ENCODE data around the gene RESP18. TPM values are rescaled to one million over a fixed set of nuclear protein-coding genes. Genes with fewer than 3 reads are reported as not detected.

RESP18 gene
- total and polyA plus RNA-seq, 7 experiments from 2014 or later = not detected

DNA sequence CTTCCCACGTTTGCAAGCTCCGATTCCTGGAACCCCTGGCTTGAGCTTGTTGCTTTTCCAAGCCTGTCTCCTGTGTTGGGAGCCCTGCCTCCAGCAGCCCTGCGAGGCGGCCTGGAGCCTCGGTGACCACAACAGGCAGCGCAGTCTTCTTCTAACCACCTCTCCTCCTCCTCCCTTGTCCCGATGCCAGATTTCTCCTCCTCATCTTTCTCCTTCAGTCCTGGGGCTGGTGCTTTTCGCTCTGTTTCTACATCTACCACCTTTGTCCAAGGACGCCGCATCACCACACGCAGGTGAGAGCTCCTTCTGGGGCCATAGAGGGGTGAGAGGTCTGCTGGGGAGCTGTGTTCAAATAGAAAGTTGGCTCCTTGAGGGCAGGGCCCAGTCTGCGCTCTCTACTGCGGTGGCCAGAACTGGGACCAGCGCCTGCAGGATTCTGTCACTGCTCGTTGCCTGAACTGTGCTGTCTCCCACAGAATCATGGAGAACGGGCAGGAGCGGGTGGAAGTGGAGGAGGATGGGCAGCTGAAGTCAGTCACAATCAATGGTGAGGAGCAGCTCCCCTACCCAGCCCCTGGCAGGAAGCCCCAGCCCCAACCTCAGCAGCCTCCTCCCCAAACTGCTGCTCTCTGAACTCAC, 49.5 kb downstream of the RESP18 start:
- H3K27me3 ChIP-seq (ENCODE audit: control insufficient read depth in 2 of 2, insufficient read depth in 2 of 2, low read length in 2 of 2) = no peaks in the 10 kb centered on the region
- Mint-ChIP-seq H3K27me3 (no peaks in the 10 kb centered on the region), H3K9me3 (no peaks in the 10 kb centered on the region), H3K4me1 (peaks cover 24 to 50% (median 41%) of the 10 kb centered on the region in 7 donors), H3K36me3 (peaks cover 0 to 30% (median 10%) of the 10 kb centered on the region in 5 donors), H3K27ac (peak overlapping the region in 7 of 9 donors; percentile 28 to 100 (median 82)), H3K4me3 (peak overlapping the region in 1 of 10 donors; percentile 59)
- ChIA-PET CTCF (interaction anchor here (12.9 kb wide), 1 partner anchor 13 kb away, joined by 194 read pairs; no protein-coding TSS in a partner anchor), POLR2A (interaction anchor here (0.8 to 8.2 kb wide), 5 partner anchors 12 to 110 kb away, joined by 6 to 214 read pairs (median 9); partner anchors contain the start of genes ANKZF1, ATG9A, TUBA4A and TUBA4B)
- H3K27ac ChIP-seq (ENCODE audit: low read depth, low read length) = peak overlapping the region; percentile 24
- intact Hi-C loops (cut with micrococcal nuclease) = no loop called here
- H3K36me3 ChIP-seq (ENCODE audit: control insufficient read depth in 2 of 3, insufficient read depth in 3 of 3, low read length in 3 of 3) = peaks cover 11 to 64% (median 28%) of the 10 kb centered on the region in 3 experiments
- DNase-seq = no peak
- H3K9me3 ChIP-seq (ENCODE audit: control insufficient read depth in 2 of 3, low read length in 3 of 3) = no peaks in the 10 kb centered on the region
- no peak for ATAC-seq
- H3K4me3 ChIP-seq (ENCODE audit: low read length) = no peak overlapping the region
- peaks cover 18 to 25% of the 10 kb centered on the region in 2 donors for H3K4me1 ChIP-seq (ENCODE audit: control insufficient read depth in 2 of 2, insufficient read depth in 2 of 2, low read length in 2 of 2)

DNA sequence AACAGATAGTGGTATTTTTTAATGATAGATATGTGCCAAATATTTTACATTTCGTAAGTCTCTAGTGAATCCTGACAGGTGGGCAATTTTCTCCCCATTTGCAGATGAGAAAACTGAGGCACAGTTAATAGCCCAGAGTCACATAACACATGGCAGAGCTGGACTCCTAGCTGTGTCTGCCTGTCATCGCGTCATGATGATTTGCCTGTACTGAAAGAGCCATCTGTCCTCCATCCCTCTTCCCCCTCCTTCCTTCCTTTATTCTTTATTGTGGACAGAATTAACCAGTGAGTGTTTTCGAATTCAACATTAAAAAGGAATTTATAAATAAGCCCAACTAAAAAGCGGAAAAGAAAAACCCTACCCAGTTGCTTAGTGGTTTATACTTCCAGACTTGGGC, 50.2 kb downstream of the RESP18 start:
- no peak overlapping the region for H3K4me3 Mint-ChIP-seq
- H3K4me1 Mint-ChIP-seq = peaks cover 29 to 54% (median 48%) of the 10 kb centered on the region in 7 donors
- ATAC-seq (no peak), DNase-seq (no peak)
- no peaks in the 10 kb centered on the region for H3K27me3 Mint-ChIP-seq
- H3K4me1 ChIP-seq (ENCODE audit: control insufficient read depth in 2 of 2, insufficient read depth in 2 of 2, low read length in 2 of 2) = peaks cover 22 to 32% of the 10 kb centered on the region in 2 donors
- peak overlapping the region in 5 of 9 donors; percentile 51 to 100 (median 84) for H3K27ac Mint-ChIP-seq
- H3K4me3 ChIP-seq (ENCODE audit: low read length) = no peak overlapping the region
- H3K9me3 ChIP-seq (ENCODE audit: control insufficient read depth in 2 of 3, low read length in 3 of 3) = no peaks in the 10 kb centered on the region
- ChIA-PET POLR2A (interaction anchor here (0.8 to 8.2 kb wide), 6 partner anchors 12 to 109 kb away, joined by 3 to 214 read pairs (median 8); partner anchors contain the start of genes ANKZF1, ATG9A, CNPPD1 and GLB1L), CTCF (interaction anchor here (12.9 kb wide), 1 partner anchor 14 kb away, joined by 194 read pairs; no protein-coding TSS in a partner anchor)
- peaks cover 11 to 64% (median 28%) of the 10 kb centered on the region in 3 experiments for H3K36me3 ChIP-seq (ENCODE audit: control insufficient read depth in 2 of 3, insufficient read depth in 3 of 3, low read length in 3 of 3)
- peak overlapping the region; percentile 24 for H3K27ac ChIP-seq (ENCODE audit: low read depth, low read length)
- intact Hi-C loops (cut with micrococcal nuclease) = no loop called here
- peaks cover 0 to 30% (median 10%) of the 10 kb centered on the region in 5 donors for H3K36me3 Mint-ChIP-seq
- H3K9me3 Mint-ChIP-seq = no peaks in the 10 kb centered on the region
- no peaks in the 10 kb centered on the region for H3K27me3 ChIP-seq (ENCODE audit: control insufficient read depth in 2 of 2, insufficient read depth in 2 of 2, low read length in 2 of 2)

DNA sequence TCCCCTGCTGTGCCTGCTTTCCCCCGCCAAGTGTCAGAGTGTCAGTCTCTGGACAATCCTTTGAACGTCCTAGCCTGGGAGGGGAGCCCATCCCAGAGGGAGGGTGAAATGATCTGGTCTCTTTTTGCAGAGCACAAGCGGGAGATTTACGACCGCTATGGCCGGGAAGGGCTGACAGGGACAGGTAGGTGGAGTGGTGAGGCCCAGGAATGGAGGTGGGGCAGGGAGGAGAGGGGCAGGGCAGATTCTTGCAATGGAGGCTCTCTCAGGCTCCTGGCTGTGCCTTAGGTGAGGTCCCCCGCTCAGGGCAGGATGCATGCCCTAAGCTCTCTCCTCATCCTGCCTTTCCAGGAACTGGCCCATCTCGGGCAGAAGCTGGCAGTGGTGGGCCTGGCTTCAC, 51.0 kb downstream of the RESP18 start:
- ChIA-PET POLR2A (interaction anchor here (0.8 to 8.2 kb wide), 6 partner anchors 9 to 105 kb away, joined by 3 to 214 read pairs (median 7); partner anchors contain the start of genes ANKZF1, ATG9A, CNPPD1 and GLB1L), CTCF (interaction anchor here (1.1 to 12.9 kb wide), 2 partner anchors 14 to 80 kb away, joined by 3 to 194 read pairs; no protein-coding TSS in a partner anchor)
- H3K27ac Mint-ChIP-seq = peak overlapping the region in 6 of 9 donors; percentile 98 to 100 (median 100)
- H3K9me3 ChIP-seq (ENCODE audit: control insufficient read depth in 2 of 3, low read length in 3 of 3) = no peaks in the 10 kb centered on the region
- peak overlapping the region in 2 of 10 donors; percentile 14 to 96 for H3K4me3 Mint-ChIP-seq
- H3K4me1 ChIP-seq (ENCODE audit: control insufficient read depth in 2 of 2, insufficient read depth in 2 of 2, low read length in 2 of 2) = peaks cover 22 to 33% of the 10 kb centered on the region in 2 donors
- intact Hi-C loops (cut with micrococcal nuclease) = no loop called here
- no peaks in the 10 kb centered on the region for H3K27me3 ChIP-seq (ENCODE audit: control insufficient read depth in 2 of 2, insufficient read depth in 2 of 2, low read length in 2 of 2)
- H3K36me3 ChIP-seq (ENCODE audit: control insufficient read depth in 2 of 3, insufficient read depth in 3 of 3, low read length in 3 of 3) = peaks cover 11 to 61% (median 28%) of the 10 kb centered on the region in 3 experiments
- no peak overlapping the region for H3K4me3 ChIP-seq (ENCODE audit: low read length)
- peaks cover 32 to 59% (median 53%) of the 10 kb centered on the region in 7 donors for H3K4me1 Mint-ChIP-seq
- DNase-seq (no peak), ATAC-seq (no peak)
- peak overlapping the region; percentile 98 for H3K27ac ChIP-seq (ENCODE audit: low read depth, low read length)
- no peaks in the 10 kb centered on the region for H3K27me3 Mint-ChIP-seq
- H3K9me3 Mint-ChIP-seq = no peaks in the 10 kb centered on the region
- peaks cover 0 to 30% (median 10%) of the 10 kb centered on the region in 5 donors for H3K36me3 Mint-ChIP-seq

DNA sequence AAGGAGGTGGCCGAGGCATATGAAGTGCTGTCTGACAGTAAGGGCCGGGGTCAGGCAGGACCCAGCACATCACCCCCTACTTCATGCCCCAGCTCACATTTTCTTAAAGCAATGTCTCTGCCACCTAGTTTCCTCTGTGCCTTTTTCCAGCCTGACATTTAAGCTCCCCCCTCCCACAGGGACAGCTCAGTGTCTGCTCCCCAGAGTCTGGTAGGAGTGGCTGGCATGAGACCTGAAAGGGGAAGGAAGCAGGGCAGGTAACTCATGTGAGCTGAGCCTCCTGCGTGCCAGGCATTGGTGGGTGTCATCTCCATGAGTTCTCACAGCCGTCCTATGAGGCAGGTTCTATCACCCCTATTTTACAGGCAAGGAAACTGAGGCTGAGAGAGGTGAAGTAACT, 51.9 kb downstream of the RESP18 start:
- ATAC-seq (no peak), DNase-seq (no peak)
- peaks cover 0 to 30% (median 8%) of the 10 kb centered on the region in 5 donors for H3K36me3 Mint-ChIP-seq
- H3K4me3 Mint-ChIP-seq = peak overlapping the region; percentile 42 to 98 (median 97)
- Histone ChIP-seq H3K9me3 (ENCODE audit: control insufficient read depth in 2 of 3, low read length in 3 of 3) (no peaks in the 10 kb centered on the region), H3K27me3 (ENCODE audit: control insufficient read depth in 2 of 2, insufficient read depth in 2 of 2, low read length in 2 of 2) (no peaks in the 10 kb centered on the region), H3K36me3 (ENCODE audit: control insufficient read depth in 2 of 3, insufficient read depth in 3 of 3, low read length in 3 of 3) (peaks cover 11 to 53% (median 28%) of the 10 kb centered on the region in 3 experiments), H3K4me1 (ENCODE audit: control insufficient read depth in 2 of 2, insufficient read depth in 2 of 2, low read length in 2 of 2) (peaks cover 22 to 33% of the 10 kb centered on the region in 2 donors), H3K27ac (ENCODE audit: low read depth, low read length) (peak overlapping the region; percentile 98), H3K4me3 (ENCODE audit: low read length) (no peak overlapping the region)
- peaks cover 32 to 59% (median 53%) of the 10 kb centered on the region in 7 donors for H3K4me1 Mint-ChIP-seq
- peak overlapping the region; percentile 97 to 100 (median 99) for H3K27ac Mint-ChIP-seq
- ChIA-PET POLR2A (interaction anchor here (0.6 to 8.2 kb wide), 8 partner anchors 10 to 105 kb away, joined by 3 to 214 read pairs (median 13); partner anchors contain the start of genes ANKZF1, ATG9A, CNPPD1 and GLB1L), CTCF (interaction anchor here (0.9 to 12.9 kb wide), 4 partner anchors 15 to 79 kb away, joined by 3 to 194 read pairs (median 3); partner anchors contain the start of genes GLB1L and STK16)
- no peaks in the 10 kb centered on the region for H3K27me3 Mint-ChIP-seq
- no peaks in the 10 kb centered on the region for H3K9me3 Mint-ChIP-seq
- intact Hi-C loops (cut with micrococcal nuclease) = no loop called here

DNA sequence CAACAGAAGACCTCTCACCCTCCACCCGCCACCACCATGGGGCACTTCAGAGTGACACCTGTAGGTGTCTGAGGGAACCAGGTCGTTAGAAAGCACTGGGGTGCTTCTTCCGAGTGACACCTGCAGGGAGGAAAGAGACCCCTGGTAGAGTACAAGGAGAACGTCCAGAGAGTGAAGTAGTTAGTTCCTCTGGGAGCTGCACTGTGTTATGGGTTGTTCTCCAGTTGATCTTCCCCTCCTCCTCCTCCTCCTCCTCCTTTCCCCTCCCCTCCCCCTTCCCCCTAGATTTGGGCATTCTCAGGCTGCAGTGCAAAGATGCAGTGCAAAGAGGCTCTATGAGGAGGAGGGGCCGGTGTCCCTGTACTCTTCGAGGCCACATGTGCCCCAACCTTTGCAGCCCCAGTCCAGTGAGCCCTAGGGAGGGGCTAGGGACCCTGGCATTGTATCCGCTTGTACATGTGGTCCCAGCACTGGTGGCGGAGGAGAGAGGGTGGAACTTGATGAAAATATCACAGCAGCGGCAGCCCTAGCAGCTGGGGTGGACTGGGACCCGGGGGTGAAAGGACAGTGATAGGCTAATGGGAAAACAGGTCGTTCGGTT, 52.5 kb downstream of the RESP18 start:
- DNase-seq = no peak
- Mint-ChIP-seq H3K4me3 (peak overlapping the region; percentile 85 to 99 (median 97)), H3K9me3 (no peaks in the 10 kb centered on the region)

More for the DNA sequence above, 52.5 kb downstream of the RESP18 start:
- Histone ChIP-seq H3K36me3 (ENCODE audit: control insufficient read depth in 2 of 3, insufficient read depth in 3 of 3, low read length in 3 of 3) (peaks cover 11 to 47% (median 28%) of the 10 kb centered on the region in 3 experiments), H3K4me3 (ENCODE audit: low read length) (peak overlapping the region; percentile 73), H3K27me3 (ENCODE audit: control insufficient read depth in 2 of 2, insufficient read depth in 2 of 2, low read length in 2 of 2) (no peaks in the 10 kb centered on the region), H3K27ac (ENCODE audit: low read depth, low read length) (peak overlapping the region; percentile 98), H3K9me3 (ENCODE audit: control insufficient read depth in 2 of 3, low read length in 3 of 3) (no peaks in the 10 kb centered on the region), H3K4me1 (ENCODE audit: control insufficient read depth in 2 of 2, insufficient read depth in 2 of 2, low read length in 2 of 2) (peaks cover 22 to 33% of the 10 kb centered on the region in 2 donors)
- ChIA-PET POLR2A (interaction anchor here (1.0 to 8.2 kb wide), 12 partner anchors 15 to 121 kb away, joined by 3 to 214 read pairs (median 15); partner anchors contain the start of genes ANKZF1, ATG9A, CNPPD1 and DNPEP), CTCF (interaction anchor here (0.9 to 12.9 kb wide), 3 partner anchors 16 to 35 kb away, joined by 3 to 194 read pairs (median 3); partner anchors contain the start of genes GLB1L and STK16)
- peaks cover 32 to 58% (median 53%) of the 10 kb centered on the region in 7 donors for H3K4me1 Mint-ChIP-seq
- H3K27me3 Mint-ChIP-seq = no peaks in the 10 kb centered on the region
- peaks cover 0 to 25% (median 8%) of the 10 kb centered on the region in 5 donors for H3K36me3 Mint-ChIP-seq
- intact Hi-C loops (cut with micrococcal nuclease) = loop anchor here (1.0 to 5.0 kb wide), 24 partner anchors 14 to 712 kb away; partner anchors contain the start of genes ANKZF1 (in 2 of the 2), ATG9A (in 2 of the 2), CNOT9 (in 2 of the 2) and GMPPA (in 2 of the 2)
- H3K27ac Mint-ChIP-seq = peak overlapping the region; percentile 97 to 100 (median 99)
- ATAC-seq = no peak
